Measurements from ENCODE around the gene MRPL9.

- TF ChIP-seq CTCF (IDR thresholded peaks at IDR 0.05), result no peak
- TF ChIP-seq POLR2A (IDR thresholded peaks at IDR 0.05), result no peak
- no peak for TF ChIP-seq POLR2AphosphoS5 (IDR thresholded peaks at IDR 0.05; ENCODE audit: insufficient read depth in 1 of 2, low read depth in 1 of 2)
These were observed 36.1 kb upstream of the MRPL9 start for GRCh38 chr1:151799179-151800022.

All from vagina (tissue), 2 donors.